GM12878 (cell line): Measurements from ENCODE around the gene SBF2. TPM values are rescaled to one million over a fixed set of nuclear protein-coding genes. Genes with fewer than 3 reads are reported as not detected.

Source experiments
- ATAC-seq: fragments of 200-7000 bp; cut with Tn5 transposase; 3 replicates; pipeline ENCODE4 v1.9.1; 2020; ENCODE audit warnings: mild to moderate bottlenecking, moderate library complexity
- BruUV-seq: library from RNA; stranded (reverse); fragments of 400-500 nt; replicated peaks from 2 replicates; lab custom pipeline; 2021; lab: Mats Ljungman, UMichigan
- CTCF ChIA-PET: fragments of 300-600 bp; sonication (Branson Sonifier 250); formaldehyde crosslinking; extraction: SDS; loops from one replicate; lab custom pipeline; 2021; ENCODE audit warnings: inconsistent platforms; lab: Yijun Ruan, JAX
- POLR2A ChIA-PET: fragments of 350-600 bp; formaldehyde crosslinking; extraction: SDS; loops from one replicate; lab custom pipeline; 2021; ENCODE audit warnings: inconsistent platforms; lab: Charles Lee
- RAD21 ChIA-PET: fragments of 300-600 bp; sonication (Branson Sonifier 250); formaldehyde crosslinking; loops from one replicate; lab custom pipeline; 2023; ENCODE audit warnings: antibody characterized with exemption; ENCODE audit not compliant: unreplicated experiment; lab: Charles Lee
- SMC1A ChIA-PET: fragments of 300-600 bp; sonication (Branson Sonifier 250); formaldehyde crosslinking; loops from one replicate; lab custom pipeline; 2023; ENCODE audit not compliant: unreplicated experiment, uncharacterized antibody; lab: Charles Lee
- DNase-seq: peaks from one replicate; pipeline ENCODE4 v3.0.0-alpha.2; 2011; ENCODE audit warnings: low read depth, low spot score
- FAIRE-seq: peaks from 3 replicates; lab custom pipeline; 2011; peaks lifted over from hg19 to GRCh38; lab: Jason Lieb, UNC
- H2AFZ ChIP-seq: 2 replicates; pipeline ENCODE4 v1.6.0; 2011; ENCODE audit warnings: low read depth, low read length, control low read depth; ENCODE audit not compliant: control insufficient read depth
- H3K27ac ChIP-seq: 2 replicates; pipeline ENCODE4 v1.5.1; 2011; ENCODE audit warnings: control low read depth; ENCODE audit not compliant: control insufficient read depth, insufficient read depth
- H3K27me3 ChIP-seq, 2 experiments: replicated peaks in 1 of 2; 2 replicates each; pipeline versions ENCODE4 v1.6.0 to v1.6.1; 2011; ENCODE audit warnings: low read length in 1 of 2; ENCODE audit not compliant: control insufficient read depth in 2 of 2, insufficient read depth in 2 of 2
- H3K36me3 ChIP-seq, 2 experiments: 2 replicates each; pipeline ENCODE4 v1.5.1; 2011; ENCODE audit warnings: low read length in 1 of 2; ENCODE audit not compliant: control insufficient read depth in 2 of 2, insufficient read depth in 2 of 2
- H3K4me1 ChIP-seq: 2 replicates; pipeline ENCODE4 v1.6.1; 2011; ENCODE audit warnings: mild to moderate bottlenecking, low read length, moderate library complexity, mixed read lengths; ENCODE audit not compliant: control insufficient read depth, insufficient read depth
- H3K4me2 ChIP-seq: 2 replicates; pipeline ENCODE4 v1.6.0; 2011; ENCODE audit warnings: control low read depth; ENCODE audit not compliant: control insufficient read depth, insufficient read depth
- H3K4me3 ChIP-seq: fragments of 200-600 bp; sonication (generic); 2 replicates; pipeline ENCODE4 v1.5.1; 2016
- H3K79me2 ChIP-seq: 2 replicates; pipeline ENCODE4 v1.6.0; 2011; ENCODE audit warnings: low read length; ENCODE audit not compliant: control insufficient read depth, insufficient read depth
- H3K9ac ChIP-seq: 2 replicates; pipeline ENCODE4 v1.8.0; 2011; ENCODE audit warnings: low read length, control low read depth, mixed read lengths; ENCODE audit not compliant: control insufficient read depth, insufficient read depth
- H3K9me3 ChIP-seq: replicated peaks from 3 replicates; pipeline ENCODE4 v1.5.1; 2011; ENCODE audit warnings: mild to moderate bottlenecking, low read length; ENCODE audit not compliant: control insufficient read depth, insufficient read depth
- H4K20me1 ChIP-seq: 2 replicates; pipeline ENCODE4 v1.6.0; 2011; ENCODE audit not compliant: control insufficient read depth, insufficient read depth
- MYB ChIP-seq: fragments of 150-350 bp; IDR thresholded peaks from 2 replicates; pipeline ENCODE4 v1.6.1; 2014; ENCODE audit warnings: mild to moderate bottlenecking, low read depth, low read length, borderline replicate concordance
- MYC ChIP-seq: IDR thresholded peaks from 2 replicates; pipeline ENCODE4 v1.6.1; 2011; ENCODE audit warnings: mild to moderate bottlenecking, low read length, moderate library complexity, inconsistent platforms; ENCODE audit not compliant: insufficient read depth, insufficient replicate concordance, insufficient read length, severe bottlenecking
- NRF1 ChIP-seq: conservative IDR thresholded peaks from 2 replicates; pipeline ENCODE4 v1.6.1; 2011; ENCODE audit warnings: mild to moderate bottlenecking, low read depth, low read length, improper control_type of control experiment
- TARDBP ChIP-seq: IDR thresholded peaks from 2 replicates; pipeline ENCODE4 v1.6.1; 2016; ENCODE audit warnings: borderline replicate concordance
- TCF3 ChIP-seq: IDR thresholded peaks from 2 replicates; pipeline ENCODE4 v1.6.1; 2012; ENCODE audit warnings: low read depth, mild to moderate bottlenecking, low read length, borderline replicate concordance; ENCODE audit not compliant: insufficient read depth
- WGBS: methylation state at CpG from one replicate; pipeline ENCODE4 v1.1.6; 2016; ENCODE audit warnings: low lambda C conversion rate; ENCODE audit not compliant: insufficient replicate concordance, insufficient coverage; ENCODE audit errors: missing lambda C conversion rate; 5-methylcytosine and 5-hydroxymethylcytosine counted together
- in situ Hi-C: fragments of 300-500 bp; cut with MboI; formaldehyde crosslinking; loops from 9 replicates; pipeline ENCODE4 v1.14.3; 2018; ENCODE audit warnings: mixed read lengths
- intact Hi-C: fragments of 100-400 bp; cut with micrococcal nuclease; formaldehyde crosslinking; loops from one replicate; pipeline ENCODE4 v1.14.2; 2022; ENCODE audit not compliant: unreplicated experiment
- polyA plus RNA-seq, 11 experiments: library from polyadenylated mRNA; depleted of rRNA in 4 of 11; unstranded in 6 of 11; stranded (reverse) in 5 of 11; fragments of >200 nt; fragmentation: Nextera tagmentation in 4 of 11; fragmentation: Illumina TruSeq in 1 of 11; extraction: Ambion mirVana in 4 of 11; extraction: Trizol in 1 of 11; gene quantifications; 1 replicate in 1 of 11; 2 replicates in 10 of 11; pipeline versions ENCODE4 v1.2.1 to v1.2.3, GENCODE V29; 2011 to 2016; ENCODE audit warnings: inconsistent platforms in 2 of 11, missing spikeins in 2 of 11, low read depth in 1 of 11
- total RNA-seq, 4 experiments: library from RNA; depleted of rRNA in 3 of 4; stranded (reverse); fragments of >200 nt in 3 of 4; fragmentation: Illumina TruSeq in 1 of 4; extraction: Trizol in 1 of 4; gene quantifications; 2 replicates each; pipeline versions ENCODE4 v1.2.1 to v1.2.3, GENCODE V29; 2013 to 2021
- TF ChIP-seq, protein P1 (sequence below): IDR thresholded peaks from 2 replicates; pipeline ENCODE4 v1.6.1; 2012; ENCODE audit warnings: low read length, inconsistent platforms
- TF ChIP-seq, protein P2 (sequence below): IDR thresholded peaks from 2 replicates; pipeline ENCODE4 v1.6.1; 2012; ENCODE audit warnings: low read depth, low read length, improper control_type of control experiment
- TF ChIP-seq, protein P3 (sequence below): fragments of 150-350 bp; IDR thresholded peaks from 2 replicates; pipeline ENCODE4 v1.6.1; 2014; ENCODE audit warnings: mild to moderate bottlenecking, low read depth, low read length

The SBF2 gene
- total and polyA plus RNA-seq, 10 of the 15 experiments (the other 5 are each of a cell fraction or from before 2014, with no cell fraction given), result 0.24 to 2.3 (median 1.1) TPM

DNA sequence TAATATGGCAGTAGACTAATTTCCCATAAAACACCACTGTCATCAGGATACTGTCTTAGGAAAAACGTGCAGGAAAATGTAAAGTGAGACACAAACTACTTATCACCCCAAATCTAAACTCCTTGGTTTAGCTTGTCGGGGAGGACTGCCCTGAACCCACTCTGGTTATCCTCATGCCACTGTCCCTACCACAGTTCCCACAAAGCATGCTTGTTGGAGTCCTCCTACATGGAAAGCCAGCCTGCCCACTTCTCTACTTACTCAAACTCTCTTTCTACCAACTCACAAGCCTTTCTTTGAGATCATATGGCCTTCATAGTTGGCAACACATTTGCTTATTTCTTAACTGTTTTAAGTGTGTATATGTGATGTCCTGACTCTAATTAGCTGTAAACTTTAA lies 451.1 kb downstream of the SBF2 start:
- intact Hi-C loops, result no loop called here

More for the DNA sequence above, 451.1 kb downstream of the SBF2 start:
- Histone ChIP-seq H3K4me3 (no peak overlapping the region), H3K79me2 (no peaks in the 10 kb centered on the region), H3K36me3 (no peaks in the 10 kb centered on the region), H3K27me3 (no peaks in the 10 kb centered on the region), H4K20me1 (no peaks in the 10 kb centered on the region), H3K4me1 (peaks cover 14% of the 10 kb centered on the region), H3K9ac (no peak overlapping the region), H3K9me3 (no peaks in the 10 kb centered on the region), H2AFZ (no peak overlapping the region), H3K27ac (no peak overlapping the region), H3K4me2 (no peak overlapping the region)
- RAD21 ChIA-PET, result interaction anchor here (1.6 kb wide), 1 partner anchor 12 kb away, joined by 4 read pairs; no protein-coding TSS in a partner anchor
- TF ChIP-seq, protein P1, sequence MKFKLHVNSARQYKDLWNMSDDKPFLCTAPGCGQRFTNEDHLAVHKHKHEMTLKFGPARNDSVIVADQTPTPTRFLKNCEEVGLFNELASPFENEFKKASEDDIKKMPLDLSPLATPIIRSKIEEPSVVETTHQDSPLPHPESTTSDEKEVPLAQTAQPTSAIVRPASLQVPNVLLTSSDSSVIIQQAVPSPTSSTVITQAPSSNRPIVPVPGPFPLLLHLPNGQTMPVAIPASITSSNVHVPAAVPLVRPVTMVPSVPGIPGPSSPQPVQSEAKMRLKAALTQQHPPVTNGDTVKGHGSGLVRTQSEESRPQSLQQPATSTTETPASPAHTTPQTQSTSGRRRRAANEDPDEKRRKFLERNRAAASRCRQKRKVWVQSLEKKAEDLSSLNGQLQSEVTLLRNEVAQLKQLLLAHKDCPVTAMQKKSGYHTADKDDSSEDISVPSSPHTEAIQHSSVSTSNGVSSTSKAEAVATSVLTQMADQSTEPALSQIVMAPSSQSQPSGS, result no peak
- TF ChIP-seq, protein P2, sequence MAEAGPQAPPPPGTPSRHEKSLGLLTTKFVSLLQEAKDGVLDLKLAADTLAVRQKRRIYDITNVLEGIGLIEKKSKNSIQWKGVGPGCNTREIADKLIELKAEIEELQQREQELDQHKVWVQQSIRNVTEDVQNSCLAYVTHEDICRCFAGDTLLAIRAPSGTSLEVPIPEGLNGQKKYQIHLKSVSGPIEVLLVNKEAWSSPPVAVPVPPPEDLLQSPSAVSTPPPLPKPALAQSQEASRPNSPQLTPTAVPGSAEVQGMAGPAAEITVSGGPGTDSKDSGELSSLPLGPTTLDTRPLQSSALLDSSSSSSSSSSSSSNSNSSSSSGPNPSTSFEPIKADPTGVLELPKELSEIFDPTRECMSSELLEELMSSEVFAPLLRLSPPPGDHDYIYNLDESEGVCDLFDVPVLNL, result no peak
- TF ChIP-seq, protein P3, sequence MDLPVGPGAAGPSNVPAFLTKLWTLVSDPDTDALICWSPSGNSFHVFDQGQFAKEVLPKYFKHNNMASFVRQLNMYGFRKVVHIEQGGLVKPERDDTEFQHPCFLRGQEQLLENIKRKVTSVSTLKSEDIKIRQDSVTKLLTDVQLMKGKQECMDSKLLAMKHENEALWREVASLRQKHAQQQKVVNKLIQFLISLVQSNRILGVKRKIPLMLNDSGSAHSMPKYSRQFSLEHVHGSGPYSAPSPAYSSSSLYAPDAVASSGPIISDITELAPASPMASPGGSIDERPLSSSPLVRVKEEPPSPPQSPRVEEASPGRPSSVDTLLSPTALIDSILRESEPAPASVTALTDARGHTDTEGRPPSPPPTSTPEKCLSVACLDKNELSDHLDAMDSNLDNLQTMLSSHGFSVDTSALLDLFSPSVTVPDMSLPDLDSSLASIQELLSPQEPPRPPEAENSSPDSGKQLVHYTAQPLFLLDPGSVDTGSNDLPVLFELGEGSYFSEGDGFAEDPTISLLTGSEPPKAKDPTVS, result no peak
- no peak for TF ChIP-seq NRF1
- TF ChIP-seq TARDBP, result no peak
- TF ChIP-seq TCF3, result no peak
- no peak for TF ChIP-seq MYB
- no peak for TF ChIP-seq MYC
- no peak for ATAC-seq
- WGBS, result 47% methylated on average over 2 of the region's 2 CpGs
- SMC1A ChIA-PET, result interaction anchor here (0.8 to 1.3 kb wide), 2 partner anchors 10 to 462 kb away, joined by 3 read pairs; partner anchors contain the start of gene ADM
- CTCF ChIA-PET, result interaction anchor here (2.4 kb wide), 1 partner anchor 130 kb away, joined by 7 read pairs; no protein-coding TSS in a partner anchor
- no TSS peak for BruUV-seq
- in situ Hi-C loops, result no loop called here
- no peak for FAIRE-seq
- POLR2A ChIA-PET, result no interaction called here
- no peak for DNase-seq
